ENCODE measurements around the gene GPI. TPM values are rescaled to one million over a fixed set of nuclear protein-coding genes. Genes with fewer than 3 reads are reported as not detected.
"Not testable (repeated sequence)": the region's sequence is repeated elsewhere in the genome, so short reads cannot be mapped to it uniquely, and the experiment has no call there.

The GPI gene
- total RNA-seq, 1 donor: 81.3 TPM

DNA sequence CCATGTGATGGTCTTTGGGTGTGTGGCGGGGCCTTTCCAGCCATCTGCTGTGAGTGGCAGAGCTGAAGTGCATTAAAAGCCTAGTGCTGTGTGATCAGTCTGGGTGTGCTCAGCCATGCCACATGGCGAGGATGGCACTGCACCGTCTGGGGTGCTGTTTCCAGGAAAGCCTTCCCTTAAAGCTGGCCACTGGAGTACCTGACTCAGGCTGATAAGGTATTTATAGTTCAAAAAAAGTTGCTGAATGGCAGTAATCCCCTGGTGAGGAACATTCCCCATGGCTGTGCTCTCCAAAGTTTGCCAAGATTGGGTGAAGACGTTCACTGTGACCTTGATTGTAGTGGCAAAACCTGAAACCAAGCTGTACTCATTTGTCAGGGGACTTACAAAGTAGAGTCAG, 6.0 kb downstream of the GPI start:
- Histone ChIP-seq H3K27me3 (ENCODE audit: insufficient read depth, low read length) (no peaks in the 10 kb centered on the region), H3K4me3 (ENCODE audit: low read length) (no peak overlapping the region), H3K4me1 (ENCODE audit: insufficient read depth, low read length) (peaks cover 24% of the 10 kb centered on the region), H3K9me3 (ENCODE audit: low read depth, low read length) (no peaks in the 10 kb centered on the region)

DNA sequence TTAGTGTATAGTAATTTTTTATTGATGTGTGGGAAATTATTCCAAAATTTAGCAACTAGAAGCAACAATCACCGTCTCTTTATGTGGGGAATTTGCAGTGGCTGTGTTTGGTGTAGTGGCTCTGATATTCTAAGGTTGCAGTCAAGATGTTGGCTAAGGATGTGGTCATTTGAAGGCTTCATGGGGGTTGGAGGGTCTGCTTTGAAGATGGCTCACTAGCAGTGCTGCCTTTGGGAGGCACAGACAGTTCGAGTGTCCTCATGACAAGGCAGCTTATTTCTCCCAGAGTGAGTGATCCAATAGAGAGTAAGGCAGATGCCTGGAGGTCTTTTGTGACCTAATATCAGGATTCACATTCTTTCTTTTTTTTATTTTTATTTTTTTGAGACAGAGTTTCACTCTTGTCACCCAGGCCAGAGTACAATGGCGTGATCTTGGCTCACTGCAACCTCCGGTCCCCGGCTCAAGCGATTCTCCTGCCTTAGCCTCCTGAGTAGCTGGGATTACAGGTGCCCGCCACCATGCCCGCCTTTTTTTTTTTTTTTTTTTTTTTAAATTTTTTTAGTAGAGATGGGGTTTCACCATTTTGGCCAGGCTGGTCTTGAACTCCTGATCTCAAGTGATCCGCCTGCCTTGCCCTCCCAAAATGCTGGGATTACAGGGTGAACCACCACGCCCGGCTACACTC, 8.7 kb downstream of the GPI start:
- no peaks in the 10 kb centered on the region for H3K9me3 ChIP-seq (ENCODE audit: low read depth, low read length)
- H3K4me1 ChIP-seq (ENCODE audit: insufficient read depth, low read length): no peaks in the 10 kb centered on the region
- H3K27me3 ChIP-seq (ENCODE audit: insufficient read depth, low read length): no peaks in the 10 kb centered on the region
- H3K4me3 ChIP-seq (ENCODE audit: low read length): no peak overlapping the region

DNA sequence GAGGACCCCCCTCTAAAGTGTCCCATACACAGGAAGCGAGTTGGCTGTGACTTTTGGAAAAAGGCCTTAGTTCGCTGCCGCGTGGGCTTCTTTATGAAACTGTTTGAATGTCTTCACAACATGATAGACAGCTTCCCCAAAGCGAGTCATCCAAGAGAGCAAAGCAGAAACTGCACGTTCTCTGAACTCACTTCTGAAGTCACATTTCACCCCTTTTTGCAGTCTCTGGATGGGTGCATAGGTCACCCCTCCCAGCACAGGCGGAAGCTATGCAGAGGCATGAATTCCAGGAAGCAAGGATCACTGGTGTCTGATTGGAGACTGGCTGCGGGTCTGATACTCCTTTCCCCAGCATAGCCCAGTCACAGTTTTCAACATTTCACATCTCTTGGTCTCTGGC, 10.6 kb downstream of the GPI start:
- H3K4me3 ChIP-seq (ENCODE audit: low read length): no peak overlapping the region
- no peaks in the 10 kb centered on the region for H3K4me1 ChIP-seq (ENCODE audit: insufficient read depth, low read length)
- no peaks in the 10 kb centered on the region for H3K9me3 ChIP-seq (ENCODE audit: low read depth, low read length)
- H3K27me3 ChIP-seq (ENCODE audit: insufficient read depth, low read length): no peaks in the 10 kb centered on the region

DNA sequence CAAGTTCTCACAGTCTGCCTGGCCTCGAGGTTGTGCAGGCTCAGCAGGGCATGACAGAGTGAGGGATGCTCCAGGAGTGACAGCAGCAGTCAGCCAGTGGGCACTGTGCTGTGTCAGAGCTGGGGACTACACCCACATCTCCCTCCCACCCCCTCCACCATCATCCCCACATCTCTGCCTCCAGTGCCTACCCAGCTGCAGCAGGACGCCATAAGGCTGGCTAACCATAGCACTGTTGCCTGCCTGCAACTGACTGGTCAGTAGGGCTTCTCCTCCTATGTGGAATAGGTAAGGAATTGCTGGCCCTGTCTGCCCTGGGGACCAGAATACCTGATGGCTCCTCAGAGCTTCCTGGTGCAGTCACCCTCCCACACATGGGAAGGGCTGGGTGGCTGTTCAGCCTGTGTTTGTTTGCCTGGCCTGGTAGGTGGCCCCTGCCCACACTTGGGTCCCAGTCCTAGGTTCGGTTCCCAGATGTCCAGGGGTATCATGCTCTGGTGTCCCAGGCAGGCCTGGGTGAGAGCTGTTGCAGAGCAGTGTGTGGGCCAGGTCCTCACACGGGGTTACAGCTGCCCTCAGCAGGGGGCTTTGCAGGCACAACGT, 15.7 kb downstream of the GPI start:
- no peaks in the 10 kb centered on the region for H3K4me1 ChIP-seq (ENCODE audit: insufficient read depth, low read length)
- H3K4me3 ChIP-seq (ENCODE audit: low read length): no peak overlapping the region
- no peaks in the 10 kb centered on the region for H3K27me3 ChIP-seq (ENCODE audit: insufficient read depth, low read length)
- H3K9me3 ChIP-seq (ENCODE audit: low read depth, low read length): no peaks in the 10 kb centered on the region

DNA sequence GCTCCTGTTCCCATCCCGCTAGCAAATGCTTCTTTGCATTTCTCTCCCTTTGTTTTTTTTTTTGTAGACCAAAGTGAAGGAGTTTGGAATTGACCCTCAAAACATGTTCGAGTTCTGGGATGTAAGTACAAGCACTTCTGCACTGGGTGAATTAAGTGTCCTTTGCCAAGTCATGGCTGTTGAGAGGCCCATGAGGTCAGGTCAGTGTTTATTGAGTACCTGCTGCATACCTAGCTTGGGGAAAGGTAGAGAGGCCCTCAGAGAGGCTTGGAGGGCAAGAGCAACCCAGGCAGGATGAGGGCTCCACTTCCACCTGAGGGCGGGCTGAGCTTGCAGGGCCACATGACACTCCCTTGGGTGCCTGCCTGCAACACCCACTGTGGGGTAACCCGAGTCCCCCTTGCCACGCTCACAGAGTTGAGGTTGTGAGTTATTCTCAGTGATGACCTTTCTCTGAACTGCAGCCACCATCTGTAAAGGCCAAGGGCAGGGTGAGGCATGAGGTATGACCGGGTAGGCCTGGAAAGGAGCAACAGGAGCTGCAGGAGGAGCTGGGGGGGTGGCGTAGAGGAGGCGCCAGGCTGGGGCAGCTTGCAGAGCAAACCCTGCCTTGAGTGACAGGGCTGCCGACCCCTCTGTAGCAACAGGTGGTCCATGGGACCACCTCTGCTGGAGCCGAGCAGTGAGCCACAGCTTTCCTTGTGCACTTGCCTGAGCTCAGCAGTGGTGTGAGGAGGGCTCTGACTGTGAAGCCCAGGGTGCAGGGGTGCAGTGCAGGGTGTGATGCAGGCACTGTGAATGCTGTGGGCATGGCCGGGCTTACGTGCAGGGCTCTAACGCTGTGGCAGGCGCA, 16.6 kb downstream of the GPI start:
- H3K4me1 ChIP-seq (ENCODE audit: insufficient read depth, low read length): no peaks in the 10 kb centered on the region
- no peak overlapping the region for H3K4me3 ChIP-seq (ENCODE audit: low read length)
- H3K27me3 ChIP-seq (ENCODE audit: insufficient read depth, low read length): no peaks in the 10 kb centered on the region
- H3K9me3 ChIP-seq (ENCODE audit: low read depth, low read length): no peaks in the 10 kb centered on the region

DNA sequence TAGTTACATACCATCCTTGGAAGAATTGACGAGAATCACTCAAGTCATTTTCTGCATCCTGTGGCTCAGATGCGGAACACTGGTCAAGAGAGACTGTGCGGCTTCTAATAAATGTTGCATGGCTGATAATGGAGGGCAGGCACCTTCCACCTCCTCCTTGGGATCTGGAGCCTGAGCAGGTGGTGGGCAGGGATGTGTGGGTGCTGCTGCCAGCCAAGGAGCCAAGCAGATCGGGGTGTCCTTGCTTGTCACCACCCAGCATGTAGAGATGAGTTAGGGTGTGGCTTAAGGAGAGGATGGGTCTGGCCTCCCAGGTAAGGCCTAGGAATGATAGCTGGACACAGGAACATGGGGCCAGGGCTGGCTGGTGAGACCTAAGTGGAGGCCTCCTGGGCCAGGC, 17.5 kb downstream of the GPI start:
- Histone ChIP-seq H3K4me3 (ENCODE audit: low read length) (no peak overlapping the region), H3K27me3 (ENCODE audit: insufficient read depth, low read length) (no peaks in the 10 kb centered on the region), H3K4me1 (ENCODE audit: insufficient read depth, low read length) (no peaks in the 10 kb centered on the region), H3K9me3 (ENCODE audit: low read depth, low read length) (no peaks in the 10 kb centered on the region)

DNA sequence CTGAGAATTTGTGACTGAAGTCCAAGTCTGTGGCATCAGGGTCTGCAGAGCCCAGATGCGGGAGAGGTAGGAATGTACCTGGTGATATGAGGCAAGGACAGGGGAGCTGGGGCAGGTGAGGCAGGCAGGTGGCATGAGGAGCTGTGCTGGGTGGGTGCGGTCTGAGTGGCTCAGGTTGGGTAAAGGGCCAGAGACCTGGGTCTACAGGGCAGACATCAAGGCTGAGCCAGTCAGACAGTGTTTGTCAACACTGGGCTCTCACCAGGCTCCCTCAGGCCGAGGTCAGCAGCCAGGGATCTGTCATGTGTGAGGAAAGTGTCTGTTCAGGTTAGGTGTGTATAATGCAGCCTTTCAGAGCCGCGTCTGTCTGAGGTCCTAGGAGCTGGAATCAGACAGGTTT, 18.6 kb downstream of the GPI start:
- Histone ChIP-seq H3K4me1 (ENCODE audit: insufficient read depth, low read length) (no peaks in the 10 kb centered on the region), H3K9me3 (ENCODE audit: low read depth, low read length) (no peaks in the 10 kb centered on the region), H3K4me3 (ENCODE audit: low read length) (no peak overlapping the region), H3K27me3 (ENCODE audit: insufficient read depth, low read length) (no peaks in the 10 kb centered on the region)

DNA sequence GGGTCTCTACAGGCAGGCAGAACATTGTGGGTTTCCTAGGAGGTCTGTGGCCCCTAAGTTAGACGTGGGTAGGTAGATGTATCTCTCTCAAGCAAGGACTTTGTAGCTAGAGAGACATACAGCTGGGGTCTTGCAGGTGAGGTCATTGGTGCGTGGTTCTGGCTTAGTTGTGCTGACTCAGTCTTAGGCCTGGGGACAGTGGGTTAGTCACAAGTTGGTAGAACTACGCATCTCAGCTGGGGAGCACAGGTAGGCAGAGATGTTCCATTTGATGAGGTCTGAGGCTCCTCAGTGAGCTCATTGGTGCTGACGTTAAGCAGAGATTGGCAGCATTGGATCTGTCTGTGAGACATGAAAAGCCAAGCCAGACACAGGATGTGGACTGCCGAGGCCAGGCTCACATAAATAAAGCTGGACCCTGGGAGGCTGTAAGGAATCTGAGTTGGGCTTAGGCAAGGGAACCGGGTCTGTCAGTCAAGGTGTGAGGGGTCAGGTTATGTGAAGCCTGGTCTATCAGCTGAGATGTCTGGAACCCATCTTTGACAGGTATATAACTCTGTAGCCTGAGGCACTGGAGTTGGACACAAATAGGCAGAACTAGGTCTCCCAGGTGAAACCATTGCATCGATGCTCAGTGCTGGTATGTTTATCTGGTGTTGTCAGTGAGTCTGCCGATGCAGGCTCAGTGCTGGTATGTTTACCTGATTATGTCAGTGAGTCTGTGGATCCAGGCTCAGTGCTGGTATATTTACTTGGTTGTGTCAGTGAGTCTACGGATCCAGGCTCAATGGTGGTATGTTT, 21.8 kb downstream of the GPI start:
- no peak overlapping the region for H3K4me3 ChIP-seq (ENCODE audit: low read length)
- H3K4me1 ChIP-seq (ENCODE audit: insufficient read depth, low read length): no peaks in the 10 kb centered on the region
- no peaks in the 10 kb centered on the region for H3K27me3 ChIP-seq (ENCODE audit: insufficient read depth, low read length)
- no peaks in the 10 kb centered on the region for H3K9me3 ChIP-seq (ENCODE audit: low read depth, low read length)

DNA sequence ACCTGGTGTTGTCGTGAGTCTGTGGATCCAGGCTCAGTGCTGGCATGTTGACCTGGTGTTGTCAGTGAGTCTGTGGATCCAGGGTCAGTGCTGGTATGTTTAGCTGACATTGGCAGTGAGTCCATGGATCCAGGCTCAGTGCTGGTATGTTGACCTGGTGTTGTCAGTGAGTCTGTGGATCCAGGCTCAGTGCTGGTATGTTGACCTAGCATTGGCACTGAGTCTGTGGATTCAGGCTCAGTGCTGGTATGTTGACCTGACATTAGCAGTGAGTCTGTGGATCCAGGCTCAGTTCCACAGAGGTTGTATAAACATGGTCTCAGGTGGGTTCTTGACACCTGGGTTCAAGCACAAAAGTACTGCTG, 22.4 kb downstream of the GPI start:
- no peak overlapping the region for H3K4me3 ChIP-seq (ENCODE audit: low read length)
- no peaks in the 10 kb centered on the region for H3K9me3 ChIP-seq (ENCODE audit: low read depth, low read length)
- H3K4me1 ChIP-seq (ENCODE audit: insufficient read depth, low read length): no peaks in the 10 kb centered on the region
- no peaks in the 10 kb centered on the region for H3K27me3 ChIP-seq (ENCODE audit: insufficient read depth, low read length)

DNA sequence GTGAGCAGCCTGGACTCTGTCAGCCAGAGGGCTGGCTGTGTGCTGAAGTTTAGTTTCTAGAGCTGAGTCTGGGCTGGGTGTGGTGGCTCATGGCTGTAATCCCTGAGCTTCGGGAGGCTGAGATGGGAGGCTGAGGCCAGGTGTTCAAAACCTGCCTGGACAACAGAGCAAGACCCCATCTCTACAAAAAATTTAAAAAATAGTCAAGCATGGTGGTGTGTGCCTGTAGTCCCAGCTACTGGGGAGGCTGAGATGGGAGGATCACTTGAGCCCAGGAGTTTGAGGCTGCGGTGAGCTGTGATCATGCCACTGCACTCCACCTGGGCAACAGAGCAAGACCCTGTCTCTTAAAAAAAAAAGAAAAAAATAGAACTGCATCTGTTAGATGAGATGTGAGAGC, 23.7 kb downstream of the GPI start:
- not testable (repeated sequence) for H3K4me1 ChIP-seq (ENCODE audit: insufficient read depth, low read length); H3K4me3 ChIP-seq (ENCODE audit: low read length); H3K9me3 ChIP-seq (ENCODE audit: low read depth, low read length); H3K27me3 ChIP-seq (ENCODE audit: insufficient read depth, low read length)

DNA sequence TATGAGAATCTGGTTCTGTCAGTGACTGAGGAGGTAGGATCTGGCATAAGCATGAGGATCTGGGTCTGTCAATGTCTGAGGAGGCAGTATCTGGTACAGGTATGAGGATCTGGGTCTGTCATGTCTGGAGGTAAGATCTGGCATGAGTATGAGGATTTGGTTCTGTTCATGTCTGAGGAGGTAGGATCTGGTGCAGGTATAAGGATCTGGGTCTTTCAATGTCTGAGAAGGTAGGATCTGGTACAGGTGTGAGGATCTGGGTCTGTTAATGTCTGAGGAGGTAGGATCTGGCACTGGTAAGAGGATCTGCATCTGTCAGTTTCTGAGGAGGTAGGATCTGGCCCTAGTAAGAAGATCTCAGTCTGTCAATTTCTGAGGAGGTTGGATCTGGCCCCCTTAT, 26.8 kb downstream of the GPI start:
- H3K9me3 ChIP-seq (ENCODE audit: low read depth, low read length): no peaks in the 10 kb centered on the region
- no peak overlapping the region for H3K4me3 ChIP-seq (ENCODE audit: low read length)
- no peaks in the 10 kb centered on the region for H3K4me1 ChIP-seq (ENCODE audit: insufficient read depth, low read length)
- no peaks in the 10 kb centered on the region for H3K27me3 ChIP-seq (ENCODE audit: insufficient read depth, low read length)

DNA sequence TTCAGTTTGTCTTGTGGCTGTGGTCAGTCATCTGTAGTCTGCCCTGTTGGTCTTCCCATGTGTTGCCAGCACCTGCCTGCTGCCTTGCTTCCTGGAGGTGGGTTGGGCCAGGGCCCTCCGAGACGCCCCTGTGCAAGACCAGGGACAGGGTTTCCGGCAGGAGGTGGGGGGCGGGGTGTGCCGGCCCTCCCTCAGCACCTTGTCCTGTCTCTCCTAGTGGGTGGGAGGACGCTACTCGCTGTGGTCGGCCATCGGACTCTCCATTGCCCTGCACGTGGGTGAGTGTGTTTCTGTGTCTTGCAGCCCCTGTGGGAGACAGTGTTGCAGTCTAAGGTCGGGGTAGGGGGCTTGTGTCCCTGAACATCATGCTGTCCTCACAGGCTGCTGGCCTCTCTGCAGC, 28.0 kb downstream of the GPI start:
- H3K4me3 ChIP-seq (ENCODE audit: low read length): no peak overlapping the region
- H3K9me3 ChIP-seq (ENCODE audit: low read depth, low read length): no peaks in the 10 kb centered on the region
- H3K27me3 ChIP-seq (ENCODE audit: insufficient read depth, low read length): no peaks in the 10 kb centered on the region
- H3K4me1 ChIP-seq (ENCODE audit: insufficient read depth, low read length): no peaks in the 10 kb centered on the region

DNA sequence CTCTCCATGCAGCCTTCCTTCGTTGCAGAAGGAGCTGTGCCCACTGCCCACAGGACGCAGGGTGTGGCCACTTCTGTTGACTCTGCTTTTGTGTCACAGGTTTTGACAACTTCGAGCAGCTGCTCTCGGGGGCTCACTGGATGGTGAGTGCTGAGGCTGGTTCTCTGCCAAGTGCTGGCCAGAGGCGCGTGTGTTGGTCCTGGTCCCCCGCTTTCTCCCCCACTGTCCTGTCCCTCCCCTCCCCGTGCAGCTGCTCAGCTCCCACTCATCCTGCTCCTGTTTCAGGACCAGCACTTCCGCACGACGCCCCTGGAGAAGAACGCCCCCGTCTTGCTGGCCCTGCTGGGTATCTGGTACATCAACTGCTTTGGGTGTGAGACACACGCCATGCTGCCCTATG, 28.6 kb downstream of the GPI start:
- no peaks in the 10 kb centered on the region for H3K9me3 ChIP-seq (ENCODE audit: low read depth, low read length)
- H3K27me3 ChIP-seq (ENCODE audit: insufficient read depth, low read length): no peaks in the 10 kb centered on the region
- no peak overlapping the region for H3K4me3 ChIP-seq (ENCODE audit: low read length)
- no peaks in the 10 kb centered on the region for H3K4me1 ChIP-seq (ENCODE audit: insufficient read depth, low read length)

DNA sequence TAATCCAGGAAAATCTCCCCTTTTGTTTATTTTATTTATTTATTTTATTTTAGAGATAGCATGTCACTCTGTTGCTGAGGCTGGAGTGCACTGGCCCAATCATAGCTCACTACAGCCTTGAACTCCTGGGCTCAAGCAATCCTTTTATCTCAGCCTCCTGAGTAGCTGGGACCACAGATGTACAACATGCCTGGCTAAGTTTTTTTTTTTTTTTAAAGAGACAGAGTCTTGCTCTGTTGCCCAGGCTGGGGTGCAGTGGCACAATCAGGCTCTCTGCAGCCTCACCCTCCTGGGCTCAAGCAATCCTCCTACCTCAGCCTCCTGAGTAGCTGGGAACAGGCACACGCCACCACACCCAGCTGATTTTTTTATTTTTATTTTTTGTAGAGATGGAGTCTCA, 32.9 kb downstream of the GPI start:
- Histone ChIP-seq H3K4me3 (ENCODE audit: low read length) (no peak overlapping the region), H3K9me3 (ENCODE audit: low read depth, low read length) (no peaks in the 10 kb centered on the region), H3K4me1 (ENCODE audit: insufficient read depth, low read length) (no peaks in the 10 kb centered on the region), H3K27me3 (ENCODE audit: insufficient read depth, low read length) (no peaks in the 10 kb centered on the region)

DNA sequence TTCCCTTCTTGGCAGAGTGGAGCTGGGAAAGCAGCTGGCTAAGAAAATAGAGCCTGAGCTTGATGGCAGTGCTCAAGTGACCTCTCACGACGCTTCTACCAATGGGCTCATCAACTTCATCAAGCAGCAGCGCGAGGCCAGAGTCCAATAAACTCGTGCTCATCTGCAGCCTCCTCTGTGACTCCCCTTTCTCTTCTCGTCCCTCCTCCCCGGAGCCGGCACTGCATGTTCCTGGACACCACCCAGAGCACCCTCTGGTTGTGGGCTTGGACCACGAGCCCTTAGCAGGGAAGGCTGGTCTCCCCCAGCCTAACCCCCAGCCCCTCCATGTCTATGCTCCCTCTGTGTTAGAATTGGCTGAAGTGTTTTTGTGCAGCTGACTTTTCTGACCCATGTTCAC, 34.9 kb downstream of the GPI start:
- no peak overlapping the region for H3K4me3 ChIP-seq (ENCODE audit: low read length)
- no peaks in the 10 kb centered on the region for H3K9me3 ChIP-seq (ENCODE audit: low read depth, low read length)
- H3K4me1 ChIP-seq (ENCODE audit: insufficient read depth, low read length): peaks cover 8% of the 10 kb centered on the region
- H3K27me3 ChIP-seq (ENCODE audit: insufficient read depth, low read length): no peaks in the 10 kb centered on the region

Measured in mononuclear cell (primary cell).